HEK293 (cell line): ENCODE results near the gene OSTM1.

Experiments used
- CTCF ChIA-PET: fragments of 350-600 bp; formaldehyde crosslinking; extraction: SDS; loops from one replicate; lab custom pipeline; 2021; ENCODE audit warnings: antibody characterized with exemption; lab: Yijun Ruan, JAX
- POLR2A ChIA-PET: fragments of 300-600 bp; formaldehyde crosslinking; extraction: SDS; loops from one replicate; lab custom pipeline; 2020; ENCODE audit warnings: antibody characterized with exemption, inconsistent platforms; lab: Yijun Ruan, JAX
- H3K27ac ChIP-seq: fragments of 200-500 bp; sonication (Bioruptor generic); 2 replicates; pipeline ENCODE4 v1.5.1; 2014; ENCODE audit warnings: low read depth, low read length, control low read depth, inconsistent platforms; ENCODE audit errors: extremely low read depth
- H3K36me3 ChIP-seq, 2 experiments: fragments of 200-500 bp in 1 of 2; sonication (Bioruptor generic) in 1 of 2; 1 replicate in 1 of 2; 2 replicates in 1 of 2; pipeline ENCODE4 v1.5.1; 2014 to 2017; ENCODE audit warnings: inconsistent platforms in 2 of 2, low read length in 2 of 2; ENCODE audit not compliant: control insufficient read depth in 2 of 2, insufficient read depth in 1 of 2
- H3K4me1 ChIP-seq: fragments of 200-500 bp; sonication (Bioruptor generic); 2 replicates; pipeline ENCODE4 v1.5.1; 2014; ENCODE audit warnings: mild to moderate bottlenecking, low read length, inconsistent platforms; ENCODE audit not compliant: control insufficient read depth, insufficient read depth
- H3K4me3 ChIP-seq: 2 replicates; pipeline ENCODE4 v1.5.1; 2011; ENCODE audit warnings: low read depth, mild to moderate bottlenecking, control low read depth, low read length, moderate library complexity
- H3K9me3 ChIP-seq: fragments of 200-500 bp; sonication (Bioruptor generic); 2 replicates; pipeline ENCODE4 v1.5.1; 2014; ENCODE audit warnings: low read depth, low read length, inconsistent platforms; ENCODE audit not compliant: control insufficient read depth, insufficient read depth
- EGR2 ChIP-seq: fragments of 450-650 bp; formaldehyde crosslinking; IDR thresholded peaks from 2 replicates; pipeline ENCODE4 v1.5.1; 2016; ENCODE audit warnings: low read depth, missing biosample characterization, missing genetic modification characterization
- GLI4 ChIP-seq: fragments of 450-650 bp; formaldehyde crosslinking; IDR thresholded peaks from 2 replicates; pipeline ENCODE4 v1.5.1; 2016; ENCODE audit warnings: missing biosample characterization, missing genetic modification characterization
- KLF8 ChIP-seq: fragments of 450-650 bp; formaldehyde crosslinking; IDR thresholded peaks from 2 replicates; pipeline ENCODE4 v1.5.1; 2016; ENCODE audit warnings: missing biosample characterization, missing genetic modification characterization
- ZBTB11 ChIP-seq: fragments of 450-650 bp; formaldehyde crosslinking; conservative IDR thresholded peaks from 2 replicates; pipeline ENCODE4 v1.5.1; 2016; ENCODE audit warnings: low read depth, missing biosample characterization, missing genetic modification characterization
- ZEB2 ChIP-seq: fragments of 450-650 bp; formaldehyde crosslinking; IDR thresholded peaks from 2 replicates; pipeline ENCODE4 v1.5.1; 2016; ENCODE audit warnings: missing biosample characterization, missing genetic modification characterization
- ZNF133 ChIP-seq: fragments of 450-650 bp; formaldehyde crosslinking; IDR thresholded peaks from 2 replicates; pipeline ENCODE4 v1.5.1; 2016; ENCODE audit warnings: missing biosample characterization, missing genetic modification characterization
- ZNF214 ChIP-seq: fragments of 450-650 bp; formaldehyde crosslinking; IDR thresholded peaks from 2 replicates; pipeline ENCODE4 v1.5.1; 2017; ENCODE audit warnings: missing biosample characterization, mild to moderate bottlenecking, missing genetic modification characterization, borderline replicate concordance
- ZNF311 ChIP-seq: fragments of 450-650 bp; formaldehyde crosslinking; IDR thresholded peaks from 2 replicates; pipeline ENCODE4 v1.5.1; 2017; ENCODE audit warnings: missing biosample characterization, missing genetic modification characterization, borderline replicate concordance
- ZNF341 ChIP-seq: fragments of 450-650 bp; formaldehyde crosslinking; IDR thresholded peaks from 2 replicates; pipeline ENCODE4; 2016; ENCODE audit warnings: low read depth, missing biosample characterization, missing genetic modification characterization
- ZNF449 ChIP-seq: fragments of 450-650 bp; formaldehyde crosslinking; IDR thresholded peaks from 2 replicates; pipeline ENCODE4 v1.5.1; 2017; ENCODE audit warnings: missing biosample characterization, mild to moderate bottlenecking, missing genetic modification characterization, moderate library complexity
- ZNF560 ChIP-seq: fragments of 450-650 bp; formaldehyde crosslinking; IDR thresholded peaks from 2 replicates; pipeline ENCODE4 v1.5.1; 2017; ENCODE audit warnings: missing biosample characterization, missing genetic modification characterization, borderline replicate concordance
- ZNF629 ChIP-seq: fragments of 450-650 bp; formaldehyde crosslinking; IDR thresholded peaks from 2 replicates; pipeline ENCODE4 v1.5.1; 2017; ENCODE audit warnings: missing biosample characterization, missing genetic modification characterization
- ZNF747 ChIP-seq: fragments of 450-650 bp; formaldehyde crosslinking; IDR thresholded peaks from 2 replicates; pipeline ENCODE4 v1.5.1; 2016; ENCODE audit warnings: missing biosample characterization, missing genetic modification characterization
- TF ChIP-seq, protein P1 (sequence below): IDR thresholded peaks from 2 replicates; pipeline ENCODE4 v1.6.1; 2011; ENCODE audit warnings: mild to moderate bottlenecking, low read depth, low read length, borderline replicate concordance
- TF ChIP-seq, protein P2 (sequence below): fragments of 450-650 bp; formaldehyde crosslinking; IDR thresholded peaks from 2 replicates; pipeline ENCODE4 v1.5.1; 2017; ENCODE audit warnings: missing biosample characterization, missing genetic modification characterization

Gene OSTM1

DNA sequence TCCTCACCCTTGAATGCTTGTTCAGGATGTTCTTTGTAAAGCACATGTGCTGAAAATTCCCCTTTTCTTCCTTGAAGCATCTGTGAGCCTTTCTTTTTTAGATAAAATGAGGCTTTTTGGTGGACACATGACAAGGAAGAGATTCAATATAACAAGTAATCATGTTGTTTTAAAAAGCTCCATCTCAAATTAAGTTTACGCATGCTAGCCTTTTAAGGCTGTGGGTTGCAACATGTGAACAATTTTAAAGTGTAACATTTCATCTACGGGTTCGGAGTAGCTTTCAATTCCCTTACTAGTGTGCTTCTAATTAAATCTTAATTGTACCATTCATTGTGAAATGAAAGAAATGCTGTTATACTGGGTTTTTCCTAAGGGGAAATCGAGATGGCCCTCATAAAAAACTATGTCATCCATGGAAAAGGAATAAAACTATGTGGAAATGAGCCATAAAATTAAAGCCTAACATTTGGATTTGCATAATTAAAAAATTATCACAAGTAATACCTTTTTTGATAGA lies 19.3 kb upstream of the OSTM1 start:
- H3K4me1 ChIP-seq: no peaks in the 10 kb centered on the region
- no peaks in the 10 kb centered on the region for H3K9me3 ChIP-seq
- CTCF ChIA-PET: interaction anchor here (0.6 to 0.9 kb wide), 2 partner anchors 44 to 212 kb away, joined by 3 read pairs; no protein-coding TSS in a partner anchor
- no peak overlapping the region for H3K4me3 ChIP-seq
- POLR2A ChIA-PET: no interaction called here
- no peak for TF ChIP-seq ZNF629 (tag by site-specific recombination)
- TF ChIP-seq, protein P1, sequence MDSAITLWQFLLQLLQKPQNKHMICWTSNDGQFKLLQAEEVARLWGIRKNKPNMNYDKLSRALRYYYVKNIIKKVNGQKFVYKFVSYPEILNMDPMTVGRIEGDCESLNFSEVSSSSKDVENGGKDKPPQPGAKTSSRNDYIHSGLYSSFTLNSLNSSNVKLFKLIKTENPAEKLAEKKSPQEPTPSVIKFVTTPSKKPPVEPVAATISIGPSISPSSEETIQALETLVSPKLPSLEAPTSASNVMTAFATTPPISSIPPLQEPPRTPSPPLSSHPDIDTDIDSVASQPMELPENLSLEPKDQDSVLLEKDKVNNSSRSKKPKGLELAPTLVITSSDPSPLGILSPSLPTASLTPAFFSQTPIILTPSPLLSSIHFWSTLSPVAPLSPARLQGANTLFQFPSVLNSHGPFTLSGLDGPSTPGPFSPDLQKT: no peak
- no peak for TF ChIP-seq KLF8 (tag by site-specific recombination)
- no peak for TF ChIP-seq ZNF311 (tag by site-specific recombination)
- TF ChIP-seq, protein P2, sequence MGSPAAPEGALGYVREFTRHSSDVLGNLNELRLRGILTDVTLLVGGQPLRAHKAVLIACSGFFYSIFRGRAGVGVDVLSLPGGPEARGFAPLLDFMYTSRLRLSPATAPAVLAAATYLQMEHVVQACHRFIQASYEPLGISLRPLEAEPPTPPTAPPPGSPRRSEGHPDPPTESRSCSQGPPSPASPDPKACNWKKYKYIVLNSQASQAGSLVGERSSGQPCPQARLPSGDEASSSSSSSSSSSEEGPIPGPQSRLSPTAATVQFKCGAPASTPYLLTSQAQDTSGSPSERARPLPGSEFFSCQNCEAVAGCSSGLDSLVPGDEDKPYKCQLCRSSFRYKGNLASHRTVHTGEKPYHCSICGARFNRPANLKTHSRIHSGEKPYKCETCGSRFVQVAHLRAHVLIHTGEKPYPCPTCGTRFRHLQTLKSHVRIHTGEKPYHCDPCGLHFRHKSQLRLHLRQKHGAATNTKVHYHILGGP: no peak
- no peak for TF ChIP-seq ZNF560 (tag by site-specific recombination)
- H3K36me3 ChIP-seq: no peaks in the 10 kb centered on the region
- no peak overlapping the region for H3K27ac ChIP-seq

DNA sequence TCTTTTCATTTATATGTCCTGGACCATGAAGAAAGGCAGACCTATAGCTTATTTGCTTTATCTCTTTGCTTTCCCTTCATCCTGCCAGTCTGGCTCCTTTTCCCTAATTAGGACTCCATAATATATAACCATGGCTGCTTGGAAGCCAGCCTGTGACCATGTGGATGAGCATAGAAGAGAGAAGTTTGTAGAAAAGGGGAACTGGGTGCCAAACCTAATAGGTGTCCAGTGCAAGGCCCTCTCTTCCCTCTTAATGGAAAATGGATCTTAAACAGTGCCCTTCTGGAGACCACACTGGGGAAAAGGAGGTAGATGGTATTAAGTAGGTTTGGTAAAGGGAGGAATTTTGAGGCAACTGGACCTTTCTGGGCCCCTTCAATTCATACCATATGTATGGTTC lies 16.7 kb upstream of the OSTM1 start:
- H3K9me3 ChIP-seq: no peaks in the 10 kb centered on the region
- ChIA-PET CTCF (interaction anchor here (0.6 kb wide), 1 partner anchor 295 kb away, joined by 5 read pairs; no protein-coding TSS in a partner anchor), POLR2A (no interaction called here)
- H3K27ac ChIP-seq: no peak overlapping the region
- no peaks in the 10 kb centered on the region for H3K4me1 ChIP-seq
- TF ChIP-seq ZBTB11 (tag by site-specific recombination) (no peak), ZNF449 (tag by site-specific recombination) (no peak), ZEB2 (tag by site-specific recombination) (no peak), ZNF214 (tag by site-specific recombination) (no peak), ZNF341 (no peak), GLI4 (no peak), ZNF747 (no peak), ZNF133 (no peak), EGR2 (tag by site-specific recombination) (no peak)
- no peak overlapping the region for H3K4me3 ChIP-seq
- H3K36me3 ChIP-seq: no peaks in the 10 kb centered on the region
